ENCODE data around the gene TMC2. TPM values are rescaled to one million over a fixed set of nuclear protein-coding genes. Genes with fewer than 3 reads are reported as not detected.
A peak's percentile ranks its signal among the peaks of the same experiment; 100 is the strongest.

Gene TMC2
- total and polyA plus RNA-seq, 4 donors: 0.06 to 0.31 (median 0.15) TPM; not detected in 1

DNA sequence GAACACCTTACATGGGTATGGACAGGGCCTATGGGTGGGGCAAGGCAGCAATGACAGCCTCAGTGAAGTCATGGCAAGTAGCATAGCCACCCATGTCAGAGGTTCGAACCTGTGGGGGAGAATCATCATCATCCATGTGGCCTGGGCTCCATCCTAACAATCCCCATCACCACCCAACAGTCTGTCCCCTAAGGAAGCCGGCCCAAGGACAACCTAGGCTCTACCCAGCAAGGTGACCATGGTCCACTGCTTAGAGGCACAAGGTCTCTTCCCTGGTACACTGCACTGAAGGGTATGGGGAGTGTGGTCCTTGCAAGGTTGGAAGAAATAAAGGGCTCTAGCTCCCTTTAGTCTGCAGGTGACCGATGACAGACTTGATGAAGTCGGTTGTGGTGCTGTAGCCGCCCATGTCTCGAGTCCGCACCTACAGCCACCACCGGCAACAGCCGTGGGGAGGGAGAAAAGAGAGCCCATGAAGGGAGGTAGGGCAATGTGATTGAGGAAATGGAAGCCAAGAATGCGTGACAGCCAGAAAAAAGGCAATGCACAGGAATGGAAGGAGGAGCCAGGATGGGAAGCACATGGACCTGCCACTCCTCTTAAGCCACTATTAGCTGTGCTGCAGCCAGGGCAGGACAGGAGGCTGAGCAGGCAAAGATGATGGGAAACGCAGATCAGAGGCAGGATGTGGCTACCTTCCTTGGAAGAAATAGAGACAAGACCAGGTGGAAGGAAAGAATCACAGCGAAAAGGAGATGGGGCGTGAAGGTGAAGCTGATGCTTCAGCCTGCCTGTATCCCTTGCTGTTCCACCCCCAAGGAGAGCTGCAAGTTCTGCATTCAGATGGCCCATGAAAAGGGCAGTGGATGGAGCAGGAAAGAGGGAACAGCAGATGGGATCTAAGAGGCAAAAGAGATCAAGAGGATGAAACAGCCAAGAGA, 122.3 kb downstream of the TMC2 start:
- TF ChIP-seq, protein P1, sequence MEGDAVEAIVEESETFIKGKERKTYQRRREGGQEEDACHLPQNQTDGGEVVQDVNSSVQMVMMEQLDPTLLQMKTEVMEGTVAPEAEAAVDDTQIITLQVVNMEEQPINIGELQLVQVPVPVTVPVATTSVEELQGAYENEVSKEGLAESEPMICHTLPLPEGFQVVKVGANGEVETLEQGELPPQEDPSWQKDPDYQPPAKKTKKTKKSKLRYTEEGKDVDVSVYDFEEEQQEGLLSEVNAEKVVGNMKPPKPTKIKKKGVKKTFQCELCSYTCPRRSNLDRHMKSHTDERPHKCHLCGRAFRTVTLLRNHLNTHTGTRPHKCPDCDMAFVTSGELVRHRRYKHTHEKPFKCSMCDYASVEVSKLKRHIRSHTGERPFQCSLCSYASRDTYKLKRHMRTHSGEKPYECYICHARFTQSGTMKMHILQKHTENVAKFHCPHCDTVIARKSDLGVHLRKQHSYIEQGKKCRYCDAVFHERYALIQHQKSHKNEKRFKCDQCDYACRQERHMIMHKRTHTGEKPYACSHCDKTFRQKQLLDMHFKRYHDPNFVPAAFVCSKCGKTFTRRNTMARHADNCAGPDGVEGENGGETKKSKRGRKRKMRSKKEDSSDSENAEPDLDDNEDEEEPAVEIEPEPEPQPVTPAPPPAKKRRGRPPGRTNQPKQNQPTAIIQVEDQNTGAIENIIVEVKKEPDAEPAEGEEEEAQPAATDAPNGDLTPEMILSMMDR (IDR thresholded peaks at IDR 0.05; ENCODE audit: control extremely low read depth, extremely low read depth): no peak
- H3K4me3 ChIP-seq: no peak overlapping the region
- ATAC-seq (ENCODE audit: insufficient read depth, low FRiP score) (no peak), DNase-seq (no peak)
- no peaks in the 10 kb centered on the region for H3K27me3 ChIP-seq (ENCODE audit: control insufficient read depth in 3 of 3, insufficient read depth in 3 of 3, low read length in 2 of 3)
- no peak overlapping the region for H3K27ac ChIP-seq (ENCODE audit: low read depth in 1 of 2, low read length in 1 of 2)
- H3K9ac ChIP-seq (ENCODE audit: insufficient read depth in 1 of 2, low read length in 2 of 2): no peak overlapping the region
- peaks cover 0 to 14% (median 7%) of the 10 kb centered on the region in 5 donors for H3K4me1 ChIP-seq (ENCODE audit: control insufficient read depth in 5 of 5, insufficient read depth in 5 of 5, low read length in 5 of 5)
- peaks cover 21 to 67% (median 66%) of the 10 kb centered on the region in 4 donors for H3K36me3 ChIP-seq (ENCODE audit: control insufficient read depth in 4 of 4, insufficient read depth in 4 of 4, low read length in 4 of 4)
- peaks cover 0 to 1% (median 0%) of the 10 kb centered on the region in 4 donors for H3K9me3 ChIP-seq (ENCODE audit: control insufficient read depth in 4 of 4, insufficient read depth in 3 of 4, low read length in 3 of 4)
- 79 to 91% methylated on average over 13 of the region's 13 CpGs for WGBS, 2 donors

- Histone ChIP-seq H3K9me3 (ENCODE audit: control insufficient read depth in 4 of 4, insufficient read depth in 3 of 4, low read length in 3 of 4) (peaks cover 0 to 1% (median 0%) of the 10 kb centered on the region in 4 donors), H3K27ac (ENCODE audit: low read depth in 1 of 2, low read length in 1 of 2) (no peak overlapping the region), H3K4me1 (ENCODE audit: control insufficient read depth in 5 of 5, insufficient read depth in 5 of 5, low read length in 5 of 5) (peaks cover 1 to 10% (median 4%) of the 10 kb centered on the region in 5 donors), H3K9ac (ENCODE audit: insufficient read depth in 1 of 2, low read length in 2 of 2) (no peak overlapping the region), H3K27me3 (ENCODE audit: control insufficient read depth in 3 of 3, insufficient read depth in 3 of 3, low read length in 2 of 3) (no peaks in the 10 kb centered on the region), H3K4me3 (no peak overlapping the region), H3K36me3 (ENCODE audit: control insufficient read depth in 4 of 4, insufficient read depth in 4 of 4, low read length in 4 of 4) (peaks cover 20 to 60% (median 59%) of the 10 kb centered on the region in 4 donors)
- TF ChIP-seq, protein P1 (IDR thresholded peaks at IDR 0.05; ENCODE audit: control extremely low read depth, extremely low read depth): no peak
- 92 to 93% methylated on average over 10 of the region's 10 CpGs for WGBS, 2 donors
- DNase-seq (no peak), ATAC-seq (ENCODE audit: insufficient read depth, low FRiP score) (no peak)
Observed at GRCh38 chr20:2659547-2659946, 123.2 kb downstream of the TMC2 start.

DNA sequence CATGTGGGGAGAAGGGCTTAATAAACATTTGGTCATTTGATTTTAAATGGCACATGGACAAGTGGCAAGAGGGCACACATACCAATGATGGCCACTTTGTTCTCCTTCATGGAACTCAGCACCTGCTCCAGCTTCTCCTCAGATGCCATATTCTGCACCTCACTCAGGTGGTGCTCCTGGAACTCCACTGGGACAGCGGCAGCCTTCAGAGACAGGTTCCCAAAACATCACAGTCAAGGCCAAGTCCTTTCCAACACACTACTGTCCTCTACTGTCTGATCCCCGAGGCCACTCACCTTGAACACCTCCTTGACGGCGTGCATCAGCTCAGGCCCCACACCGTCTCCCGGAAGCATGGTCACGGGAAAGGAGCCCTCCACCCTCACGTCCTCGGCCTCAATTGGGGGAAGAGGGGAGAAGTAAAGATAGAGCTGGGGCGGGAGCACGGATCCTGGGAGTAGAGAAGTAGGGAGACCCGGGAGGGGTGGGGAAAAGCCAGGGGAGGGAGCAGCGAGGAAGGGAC, 127.1 kb downstream of the TMC2 start:
- no peak for ATAC-seq (ENCODE audit: insufficient read depth, low FRiP score)
- WGBS, 2 donors: 7 to 10% methylated on average over 13 of the region's 13 CpGs

More for the DNA sequence above, 127.1 kb downstream of the TMC2 start:
- peak overlapping the region; percentile 98 for H3K4me3 ChIP-seq
- peaks cover 0 to 1% (median 0%) of the 10 kb centered on the region in 4 donors for H3K9me3 ChIP-seq (ENCODE audit: control insufficient read depth in 4 of 4, insufficient read depth in 3 of 4, low read length in 3 of 4)
- peak overlapping the region; percentile 78 to 94 for H3K27ac ChIP-seq (ENCODE audit: low read depth in 1 of 2, low read length in 1 of 2)
- peak overlapping the region; percentile 63 to 82 for H3K9ac ChIP-seq (ENCODE audit: insufficient read depth in 1 of 2, low read length in 2 of 2)
- no peaks in the 10 kb centered on the region for H3K27me3 ChIP-seq (ENCODE audit: control insufficient read depth in 3 of 3, insufficient read depth in 3 of 3, low read length in 2 of 3)
- no peak for DNase-seq
- peaks cover 3 to 12% (median 4%) of the 10 kb centered on the region in 5 donors for H3K4me1 ChIP-seq (ENCODE audit: control insufficient read depth in 5 of 5, insufficient read depth in 5 of 5, low read length in 5 of 5)
- H3K36me3 ChIP-seq (ENCODE audit: control insufficient read depth in 4 of 4, insufficient read depth in 4 of 4, low read length in 4 of 4): peaks cover 5 to 29% (median 26%) of the 10 kb centered on the region in 4 donors
- TF ChIP-seq, protein P1 (IDR thresholded peaks at IDR 0.05; ENCODE audit: control extremely low read depth, extremely low read depth): no peak
